Psoas muscle (tissue), 8 donors: Measurements from ENCODE around the gene TRPM4. TPM values are rescaled to one million over a fixed set of nuclear protein-coding genes. Genes with fewer than 3 reads are reported as not detected.

Experiments used
- ATAC-seq, 4 donors: fragments of 200-7000 bp; cut with Tn5 transposase; one replicate each; pipeline ENCODE4 v1.9.1; 2020; ENCODE audit warnings: moderate library complexity in 3 of 4, mild to moderate bottlenecking in 2 of 4
- DNase-seq, 2 donors: peaks; one replicate each; pipeline ENCODE4 v3.0.0-alpha.2; 2020
- H3K27ac ChIP-seq: fragments of 200-600 bp; one replicate; pipeline ENCODE4 v1.8.0; 2022
- H3K27me3 ChIP-seq, 3 donors: fragments of 200-600 bp in 1 of 3; one replicate each; pipeline versions ENCODE4 v1.6.1 to v1.8.0; 2013 to 2022; ENCODE audit warnings: low read length in 2 of 3, mild to moderate bottlenecking in 2 of 3, moderate library complexity in 1 of 3; ENCODE audit not compliant: insufficient read depth in 3 of 3
- H3K36me3 ChIP-seq, 2 donors: fragments of 200-600 bp in 1 of 2; one replicate each; pipeline versions ENCODE4 v1.6.1 to v1.8.0; 2013 to 2022; ENCODE audit warnings: low read depth in 1 of 2, mild to moderate bottlenecking in 1 of 2, moderate library complexity in 1 of 2; ENCODE audit not compliant: insufficient read depth in 1 of 2
- H3K4me1 ChIP-seq: fragments of 200-600 bp; one replicate; pipeline ENCODE4 v1.8.0; 2022
- H3K4me3 ChIP-seq: fragments of 200-600 bp; one replicate; pipeline ENCODE4 v1.8.0; 2022; ENCODE audit warnings: mild to moderate bottlenecking
- H3K9me3 ChIP-seq: fragments of 200-600 bp; one replicate; pipeline ENCODE4 v1.8.0; 2022
- WGBS, 3 donors: extraction: QIAGEN DNeasy Blood & Tissue Kit; methylation state at CpG; one replicate each; pipeline versions ENCODE4 v1.1.6 to v1.1.7; 2013; 5-methylcytosine and 5-hydroxymethylcytosine counted together
- intact Hi-C, 2 donors: fragments of 100-400 bp; cut with DNase I; formaldehyde crosslinking; loops; one replicate each; pipeline versions ENCODE4 v1.11.0 to v1.14.2; 2022
- polyA plus RNA-seq, 3 donors: library from polyadenylated mRNA; stranded (reverse); fragments of 200-250 nt; gene quantifications; one replicate each; pipeline ENCODE4 v1.2.3, GENCODE V29; 2013
- total RNA-seq, 4 donors: library from RNA; stranded (reverse); fragmentation: NEBNext Ultra II Directional in 2 of 4; extraction: Animal tissue kit (Norgen Biotek cat#: 25700) in 2 of 4; gene quantifications; one replicate each; pipeline versions ENCODE4 v1.2.1 to v1.2.4, GENCODE V29; 2021 to 2023
- TF ChIP-seq, protein P1 (sequence below): fragments of 200-600 bp; IDR thresholded peaks from one replicate; pipeline ENCODE4 v1.8.0; 2022; ENCODE audit warnings: antibody characterized with exemption
- donor health status: healthy with polysubstance abuse.
- donor health status: DM: no; HTN: no; CAD: no; lungs with moderate emphysema.
- donor health status: Bipolar disorder and iron deficiency.
- donor health status: healthy.
- donor health status: DM: yes; HTN: yes; CAD: no.
- donor health status: DM: no; HTN: no; CAD: no.
- donor health status: DM: no; HTN: no; CAD: no.
- donor health status: DM: yes; HTN: yes; CAD: no.

Gene TRPM4
- total and polyA plus RNA-seq, 7 donors = 6.5 to 20.6 (median 9.5) TPM

DNA sequence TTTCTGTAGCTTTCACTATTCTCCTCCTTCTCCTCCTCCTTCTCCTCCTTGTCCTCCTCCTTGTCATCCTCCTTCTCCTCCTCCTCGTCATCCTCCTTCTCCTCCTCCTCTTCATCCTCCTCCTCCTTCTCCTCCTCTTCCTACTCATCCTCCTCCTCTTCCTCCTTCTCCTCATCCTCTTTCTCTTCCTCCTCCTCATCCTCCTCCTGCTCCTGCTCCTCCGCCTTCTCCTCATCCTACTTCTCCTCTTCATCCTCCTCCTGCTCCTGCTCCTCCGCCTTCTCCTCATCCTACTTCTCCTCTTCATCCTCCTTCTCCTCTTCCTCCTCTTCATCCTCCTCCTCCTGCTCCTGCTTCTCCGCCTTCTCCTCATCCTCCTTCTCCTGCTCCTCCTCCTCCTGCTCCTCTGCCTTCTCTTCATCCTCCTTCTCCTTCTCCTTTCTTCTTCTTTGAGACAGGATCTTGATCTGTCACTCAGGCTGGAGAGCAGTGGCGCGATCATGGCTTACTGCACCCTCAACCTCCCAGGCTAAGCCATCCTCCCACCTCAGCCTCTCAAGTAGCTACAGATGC lies 36.3 kb downstream of the TRPM4 start:
- Histone ChIP-seq H3K27ac (no peak overlapping the region), H3K27me3 (no peaks in the 10 kb centered on the region), H3K4me3 (no peak overlapping the region), H3K4me1 (peaks cover 10% of the 10 kb centered on the region), H3K36me3 (peaks cover 8 to 61% of the 10 kb centered on the region in 2 donors), H3K9me3 (no peaks in the 10 kb centered on the region)
- ATAC-seq = no peak
- WGBS, 3 donors = 89 to 98% (median 95%) methylated on average over 6 of the region's 6 CpGs
- TF ChIP-seq, protein P1, sequence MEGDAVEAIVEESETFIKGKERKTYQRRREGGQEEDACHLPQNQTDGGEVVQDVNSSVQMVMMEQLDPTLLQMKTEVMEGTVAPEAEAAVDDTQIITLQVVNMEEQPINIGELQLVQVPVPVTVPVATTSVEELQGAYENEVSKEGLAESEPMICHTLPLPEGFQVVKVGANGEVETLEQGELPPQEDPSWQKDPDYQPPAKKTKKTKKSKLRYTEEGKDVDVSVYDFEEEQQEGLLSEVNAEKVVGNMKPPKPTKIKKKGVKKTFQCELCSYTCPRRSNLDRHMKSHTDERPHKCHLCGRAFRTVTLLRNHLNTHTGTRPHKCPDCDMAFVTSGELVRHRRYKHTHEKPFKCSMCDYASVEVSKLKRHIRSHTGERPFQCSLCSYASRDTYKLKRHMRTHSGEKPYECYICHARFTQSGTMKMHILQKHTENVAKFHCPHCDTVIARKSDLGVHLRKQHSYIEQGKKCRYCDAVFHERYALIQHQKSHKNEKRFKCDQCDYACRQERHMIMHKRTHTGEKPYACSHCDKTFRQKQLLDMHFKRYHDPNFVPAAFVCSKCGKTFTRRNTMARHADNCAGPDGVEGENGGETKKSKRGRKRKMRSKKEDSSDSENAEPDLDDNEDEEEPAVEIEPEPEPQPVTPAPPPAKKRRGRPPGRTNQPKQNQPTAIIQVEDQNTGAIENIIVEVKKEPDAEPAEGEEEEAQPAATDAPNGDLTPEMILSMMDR = no peak
- DNase-seq = no peak
- intact Hi-C loops = no loop called here

DNA sequence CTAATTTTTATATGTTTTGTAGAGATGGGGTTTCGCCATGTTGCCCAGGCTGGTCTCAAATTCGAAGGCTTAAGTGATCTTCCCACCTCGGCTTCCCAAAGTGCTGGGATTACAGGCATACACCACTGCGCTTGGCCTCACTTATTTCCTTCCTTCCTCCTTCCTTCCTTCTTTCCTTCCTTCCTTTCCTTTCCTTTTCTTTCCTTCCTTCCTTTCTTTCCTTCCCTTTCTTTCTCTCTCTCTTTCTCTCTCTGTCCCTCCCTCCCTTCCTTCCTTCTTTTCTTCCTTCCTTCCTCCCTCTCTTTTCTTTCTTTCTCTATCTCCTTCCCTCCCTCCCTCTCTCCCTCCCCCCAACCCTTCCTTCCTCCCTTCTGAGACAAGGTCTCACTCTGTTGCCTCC lies 36.8 kb downstream of the TRPM4 start:
- intact Hi-C loops = no loop called here
- Histone ChIP-seq H3K27me3 (no peaks in the 10 kb centered on the region), H3K27ac (no peak overlapping the region), H3K9me3 (no peaks in the 10 kb centered on the region), H3K4me3 (no peak overlapping the region), H3K36me3 (peaks cover 8 to 58% of the 10 kb centered on the region in 2 donors), H3K4me1 (peaks cover 10% of the 10 kb centered on the region)
- no peak for DNase-seq
- no peak for ATAC-seq
- 77 to 82% (median 80%) methylated on average over 4 of the region's 4 CpGs for WGBS, 3 donors
- TF ChIP-seq, protein P1 = no peak

DNA sequence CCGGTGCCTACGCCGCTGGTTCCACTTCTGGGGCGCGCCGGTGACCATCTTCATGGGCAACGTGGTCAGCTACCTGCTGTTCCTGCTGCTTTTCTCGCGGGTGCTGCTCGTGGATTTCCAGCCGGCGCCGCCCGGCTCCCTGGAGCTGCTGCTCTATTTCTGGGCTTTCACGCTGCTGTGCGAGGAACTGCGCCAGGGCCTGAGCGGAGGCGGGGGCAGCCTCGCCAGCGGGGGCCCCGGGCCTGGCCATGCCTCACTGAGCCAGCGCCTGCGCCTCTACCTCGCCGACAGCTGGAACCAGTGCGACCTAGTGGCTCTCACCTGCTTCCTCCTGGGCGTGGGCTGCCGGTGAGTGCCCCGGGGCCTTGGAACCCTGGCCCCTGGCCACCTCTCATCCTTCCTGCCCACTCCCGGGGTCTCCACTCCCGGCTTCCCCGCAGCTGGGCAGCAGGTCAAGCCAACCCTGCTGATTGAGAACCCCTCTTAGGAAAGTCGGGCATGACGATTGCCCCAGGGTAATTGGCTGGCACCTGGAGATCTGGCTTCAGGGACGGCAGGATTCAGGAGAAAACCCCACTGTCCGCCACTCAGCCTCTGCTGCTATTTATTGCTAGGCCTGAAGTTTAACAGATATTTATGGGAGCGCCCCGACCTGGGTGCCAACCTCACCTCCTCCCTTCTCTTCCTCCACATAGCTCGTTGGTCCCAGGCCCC lies 39.1 kb downstream of the TRPM4 start:
- peak overlapping the region; percentile 82 for H3K27ac ChIP-seq
- whole genome bisulfite sequencing, 3 donors = 46 to 53% (median 46%) methylated on average over 37 to 40 of the region's 40 CpGs
- peaks cover 0 to 56% of the 10 kb centered on the region in 2 donors for H3K36me3 ChIP-seq
- TF ChIP-seq, protein P1 = no peak
- H3K27me3 ChIP-seq = no peaks in the 10 kb centered on the region
- peak; percentile 64 to 83 for DNase-seq
- no peaks in the 10 kb centered on the region for H3K9me3 ChIP-seq
- peak overlapping the region; percentile 56 for H3K4me3 ChIP-seq
- H3K4me1 ChIP-seq = peaks cover 10% of the 10 kb centered on the region
- intact Hi-C loops = loop anchor here (5.0 kb wide), 2 partner anchors 39 to 99 kb away; partner anchors contain the start of genes HRC (in 2 of the 2) and TRPM4 (in 2 of the 2)
- peak; percentile 87 to 94 (median 92) for ATAC-seq

DNA sequence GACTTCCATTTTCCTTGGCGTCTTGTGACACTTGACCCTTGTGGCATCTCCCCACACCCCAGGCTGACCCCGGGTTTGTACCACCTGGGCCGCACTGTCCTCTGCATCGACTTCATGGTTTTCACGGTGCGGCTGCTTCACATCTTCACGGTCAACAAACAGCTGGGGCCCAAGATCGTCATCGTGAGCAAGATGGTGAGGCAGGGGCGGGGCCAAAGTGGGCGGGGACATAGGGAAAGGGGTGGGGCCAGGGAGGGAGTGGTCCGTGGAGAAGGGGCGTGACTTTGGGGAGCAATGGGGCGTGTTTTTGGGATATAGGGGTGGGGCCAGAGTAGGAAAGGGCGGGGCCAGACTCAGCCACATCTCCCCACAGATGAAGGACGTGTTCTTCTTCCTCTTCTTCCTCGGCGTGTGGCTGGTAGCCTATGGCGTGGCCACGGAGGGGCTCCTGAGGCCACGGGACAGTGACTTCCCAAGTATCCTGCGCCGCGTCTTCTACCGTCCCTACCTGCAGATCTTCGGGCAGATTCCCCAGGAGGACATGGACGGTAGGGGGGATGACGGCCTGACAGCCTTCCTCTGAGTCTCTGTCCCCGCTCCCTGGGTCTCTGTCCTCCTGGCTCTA lies 42.8 kb downstream of the TRPM4 start:
- TF ChIP-seq, protein P1 = no peak
- no peaks in the 10 kb centered on the region for H3K9me3 ChIP-seq
- intact Hi-C loops = loop anchor here (5.0 to 10.0 kb wide), 2 partner anchors 33 to 206 kb away; partner anchors contain the start of genes GYS1 (in 2 of the 2) and RUVBL2 (in 2 of the 2)
- peaks cover 5 to 66% of the 10 kb centered on the region in 2 donors for H3K36me3 ChIP-seq
- peaks cover 13% of the 10 kb centered on the region for H3K4me1 ChIP-seq
- ATAC-seq (peak in 3 of 4 donors; percentile 36 to 41 (median 41)), DNase-seq (peak in 1 of 2 donors; percentile 55)
- 87 to 89% (median 87%) methylated on average over 29 of the region's 29 CpGs for WGBS, 3 donors
- no peaks in the 10 kb centered on the region for H3K27me3 ChIP-seq
- no peak overlapping the region for H3K4me3 ChIP-seq
- no peak overlapping the region for H3K27ac ChIP-seq
